Tibial artery (tissue), 4 donors: ENCODE results near the gene SYNGR1.

ENCODE experiments used
- DNase-seq, 2 donors: peaks; one replicate each; pipeline ENCODE4 v3.0.0-alpha.2; 2019
- H3K27ac ChIP-seq, 2 donors: fragments of 200-600 bp; sonication (generic) in 1 of 2; 1 replicate in 1 of 2; 2 replicates in 1 of 2; pipeline ENCODE4 v1.5.1; 2018 to 2019; ENCODE audit warnings: mild to moderate bottlenecking in 1 of 2
- H3K27me3 ChIP-seq, 2 donors: fragments of 200-600 bp; sonication (generic) in 1 of 2; one replicate each; pipeline versions ENCODE4 v1.5.1 to v1.6.0; 2016 to 2019
- H3K36me3 ChIP-seq, 3 donors: fragments of 200-600 bp; sonication (generic) in 2 of 3; one replicate each; pipeline ENCODE4 v1.5.1; 2016 to 2019; ENCODE audit warnings: mild to moderate bottlenecking in 2 of 3
- H3K4me1 ChIP-seq, 4 donors: fragments of 200-600 bp; sonication (generic) in 2 of 4; 1 replicate in 3 of 4; 2 replicates in 1 of 4; pipeline ENCODE4 v1.5.1; 2016 to 2019
- H3K4me3 ChIP-seq, 2 donors: fragments of 200-600 bp; sonication (generic) in 1 of 2; 1 replicate in 1 of 2; 2 replicates in 1 of 2; pipeline ENCODE4 v1.5.1; 2018 to 2019; ENCODE audit warnings: mild to moderate bottlenecking in 2 of 2
- H3K9me3 ChIP-seq, 3 donors: fragments of 200-600 bp; sonication (generic) in 1 of 3; one replicate each; pipeline ENCODE4 v1.5.1; 2016 to 2019
- CTCF ChIP-seq, 2 experiments: fragments of 200-600 bp in 1 of 2; fragments of 450-650 bp in 1 of 2; IDR thresholded peaks; one replicate each; pipeline ENCODE4 v1.5.1; 2017 to 2019; ENCODE audit warnings: antibody characterized with exemption in 2 of 2, mild to moderate bottlenecking in 1 of 2, moderate library complexity in 1 of 2
- intact Hi-C: fragments of 100-400 bp; cut with DNase I; formaldehyde crosslinking; loops from one replicate; pipeline ENCODE4 v1.15.0; 2023; ENCODE audit warnings: low total_unique reads

SYNGR1 gene

GRCh38 chr22:39434243-39434653 is 84.5 kb downstream of the SYNGR1 start:
- intact Hi-C loops, result loop anchor here (10.0 kb wide), 1 partner anchor 91 kb away; the partner anchor contains the start of gene ATF4
- no peak for DNase-seq
- Histone ChIP-seq H3K27me3 (peaks cover 0 to 6% of the 10 kb centered on the region in 2 donors), H3K36me3 (peaks cover 7 to 53% (median 14%) of the 10 kb centered on the region in 3 donors), H3K4me3 (no peak overlapping the region), H3K4me1 (peaks cover 5 to 53% (median 40%) of the 10 kb centered on the region in 4 donors), H3K9me3 (no peaks in the 10 kb centered on the region), H3K27ac (peak overlapping the region in 1 of 2 donors; percentile 18)
- no peak for TF ChIP-seq CTCF (IDR thresholded peaks at IDR 0.05)

- TF ChIP-seq CTCF (IDR thresholded peaks at IDR 0.05), result no peak
- peaks cover 0 to 10% of the 10 kb centered on the region in 2 donors for H3K27me3 ChIP-seq
- peaks cover 7 to 49% (median 10%) of the 10 kb centered on the region in 3 donors for H3K36me3 ChIP-seq
- intact Hi-C loops, result loop anchor here (10.0 kb wide), 1 partner anchor 90 kb away; the partner anchor contains the start of gene ATF4
- H3K4me1 ChIP-seq, result peaks cover 5 to 53% (median 39%) of the 10 kb centered on the region in 4 donors
- H3K9me3 ChIP-seq, result no peaks in the 10 kb centered on the region
- no peak for DNase-seq
- peak overlapping the region in 1 of 2 donors; percentile 18 for H3K27ac ChIP-seq
- no peak overlapping the region for H3K4me3 ChIP-seq
These were observed 84.9 kb downstream of the SYNGR1 start for GRCh38 chr22:39434721-39435120.
